AG04450 (cell line): ENCODE measurements around the gene OTUD5. TPM values are rescaled to one million over a fixed set of nuclear protein-coding genes. Genes with fewer than 3 reads are reported as not detected.

Experiments used
- CTCF ChIA-PET: fragments of 300-600, 350-600 bp; formaldehyde crosslinking; extraction: SDS; loops from one replicate; lab custom pipeline; 2022; ENCODE audit warnings: antibody characterized with exemption, inconsistent platforms; lab: Charles Lee
- POLR2A ChIA-PET: fragments of 350-600 bp; formaldehyde crosslinking; extraction: SDS; loops from one replicate; lab custom pipeline; 2021; ENCODE audit warnings: antibody characterized with exemption, inconsistent platforms; lab: Yijun Ruan, JAX
- DNase-seq: peaks from one replicate; pipeline ENCODE4 v3.0.0-alpha.2; 2011; ENCODE audit warnings: low read depth, low spot score
- H3K27ac ChIP-seq: one replicate; pipeline ENCODE4 v1.5.1; 2012; ENCODE audit warnings: low read depth, low read length, control low read depth
- H3K27me3 ChIP-seq: one replicate; pipeline ENCODE4 v1.6.0; 2012; ENCODE audit warnings: low read length; ENCODE audit not compliant: control insufficient read depth, insufficient read depth
- H3K4me3 ChIP-seq: 2 replicates; pipeline ENCODE4 v1.5.1; 2011; ENCODE audit warnings: mild to moderate bottlenecking, low read depth, low read length, control low read depth
- H3K9me3 ChIP-seq: 2 replicates; pipeline ENCODE4 v1.5.1; 2012; ENCODE audit warnings: low read length; ENCODE audit not compliant: control insufficient read depth, insufficient read depth
- CTCF ChIP-seq: IDR thresholded peaks from 2 replicates; pipeline ENCODE4 v1.5.1; 2011; ENCODE audit warnings: low read depth, low read length, control low read depth, inconsistent platforms
- polyA plus RNA-seq: library from polyadenylated mRNA; depleted of rRNA; stranded (reverse); fragments of >200 nt; gene quantifications from 2 replicates; pipeline ENCODE4 v1.2.3, GENCODE V29; 2011

Gene OTUD5
- polyA plus RNA-seq, 1 experiment = 52.0 TPM

- no peak for TF ChIP-seq CTCF
- CTCF ChIA-PET = no interaction called here
- Histone ChIP-seq H3K9me3 (no peaks in the 10 kb centered on the region), H3K27ac (no peak overlapping the region), H3K4me3 (no peak overlapping the region), H3K27me3 (no peaks in the 10 kb centered on the region)
- DNase-seq = no peak
- POLR2A ChIA-PET = no interaction called here
These were observed 53.2 kb downstream of the OTUD5 start for GRCh38 chrX:48904180-48904579.

GRCh38 chrX:48903290-48903689 is 54.1 kb downstream of the OTUD5 start:
- Histone ChIP-seq H3K27me3 (no peaks in the 10 kb centered on the region), H3K27ac (no peak overlapping the region), H3K4me3 (no peak overlapping the region), H3K9me3 (no peaks in the 10 kb centered on the region)
- ChIA-PET POLR2A (no interaction called here), CTCF (interaction anchor here (1.0 kb wide), 1 partner anchor 12 kb away, joined by 4 read pairs; no protein-coding TSS in a partner anchor)
- no peak for TF ChIP-seq CTCF
- DNase-seq = no peak

GRCh38 chrX:48902776-48903175 is 54.6 kb downstream of the OTUD5 start:
- no peak for TF ChIP-seq CTCF
- no peak overlapping the region for H3K27ac ChIP-seq
- no peaks in the 10 kb centered on the region for H3K9me3 ChIP-seq
- ChIA-PET POLR2A (no interaction called here), CTCF (interaction anchor here (1.0 kb wide), 1 partner anchor 11 kb away, joined by 4 read pairs; no protein-coding TSS in a partner anchor)
- no peak overlapping the region for H3K4me3 ChIP-seq
- H3K27me3 ChIP-seq = no peaks in the 10 kb centered on the region
- DNase-seq = no peak

- TF ChIP-seq CTCF = no peak
- ChIA-PET CTCF (no interaction called here), POLR2A (no interaction called here)
- Histone ChIP-seq H3K9me3 (no peaks in the 10 kb centered on the region; the same call in 1 of the 2 replicates), H3K4me3 (no peak overlapping the region), H3K27ac (no peak overlapping the region), H3K27me3 (no peaks in the 10 kb centered on the region)
- DNase-seq = no peak
These were observed 55.3 kb downstream of the OTUD5 start for GRCh38 chrX:48902135-48902534.

GRCh38 chrX:48901069-48901468 is 56.3 kb downstream of the OTUD5 start:
- ChIA-PET POLR2A (no interaction called here), CTCF (interaction anchor here (1.0 kb wide), 1 partner anchor 9 kb away, joined by 4 read pairs; no protein-coding TSS in a partner anchor)
- no peak overlapping the region for H3K27ac ChIP-seq
- H3K9me3 ChIP-seq = no peaks in the 10 kb centered on the region; the same call in 1 of the 2 replicates
- H3K27me3 ChIP-seq = no peaks in the 10 kb centered on the region
- H3K4me3 ChIP-seq = no peak overlapping the region
- TF ChIP-seq CTCF = no peak
- no peak for DNase-seq
